H1 (cell line): Measurements from ENCODE around the gene SUPT20HL1. TPM values are rescaled to one million over a fixed set of nuclear protein-coding genes. Genes with fewer than 3 reads are reported as not detected.

ENCODE experiments used
- CTCF ChIA-PET: fragments of 300-600 bp; sonication (Branson Sonifier 250); formaldehyde crosslinking; loops from one replicate; lab custom pipeline; 2021; ENCODE audit not compliant: partially characterized antibody; lab: Charles Lee
- POLR2A ChIA-PET: fragments of 300-600 bp; sonication (Branson Sonifier 250); formaldehyde crosslinking; loops from one replicate; lab custom pipeline; 2021; ENCODE audit warnings: inconsistent platforms; ENCODE audit not compliant: partially characterized antibody; lab: Charles Lee
- DNase-seq, 2 experiments: peaks; one replicate each; pipeline versions ENCODE4 v3.0.0 to v3.0.0-alpha.2; 2010 to 2022; ENCODE audit warnings: low spot score in 2 of 2, low read depth in 1 of 2, mixed read lengths in 1 of 2
- FAIRE-seq: peaks from 2 replicates; lab custom pipeline; 2011; peaks lifted over from hg19 to GRCh38; lab: Jason Lieb, UNC
- H2AFZ ChIP-seq: 2 replicates; pipeline ENCODE4 v1.8.1; 2012; ENCODE audit warnings: low read length, inconsistent platforms
- H2AK5ac ChIP-seq: 2 replicates; pipeline ENCODE4 v1.6.1; 2013; ENCODE audit warnings: low read depth, low read length
- H2BK120ac ChIP-seq: replicated peaks from 2 replicates; pipeline ENCODE3; 2013; ENCODE audit warnings: low read depth, low read length, inconsistent platforms
- H2BK12ac ChIP-seq: 2 replicates; pipeline ENCODE4 v1.6.1; 2013; ENCODE audit warnings: low read depth, low read length
- H2BK15ac ChIP-seq: 2 replicates; pipeline ENCODE4 v1.6.1; 2013; ENCODE audit warnings: low read length
- H2BK20ac ChIP-seq: 2 replicates; pipeline ENCODE4 v1.6.1; 2013; ENCODE audit warnings: low read length
- H2BK5ac ChIP-seq: 2 replicates; pipeline ENCODE4 v1.6.1; 2013; ENCODE audit warnings: low read depth, low read length
- H3K14ac ChIP-seq: 2 replicates; pipeline ENCODE4 v1.6.1; 2013; ENCODE audit warnings: inconsistent platforms; ENCODE audit not compliant: insufficient read length
- H3K18ac ChIP-seq: 2 replicates; pipeline ENCODE4 v1.6.1; 2013; ENCODE audit warnings: low read length; ENCODE audit errors: extremely low read depth
- H3K23ac ChIP-seq: 2 replicates; pipeline ENCODE4 v1.6.1; 2013; ENCODE audit warnings: inconsistent platforms; ENCODE audit not compliant: insufficient read length
- H3K23me2 ChIP-seq: 2 replicates; pipeline ENCODE4 v1.6.1; 2013; ENCODE audit warnings: low read depth, low read length
- H3K27ac ChIP-seq: 2 replicates; pipeline ENCODE4 v1.6.1; 2011; ENCODE audit warnings: low read depth, low read length, inconsistent platforms
- H3K27me3 ChIP-seq, 4 experiments: replicated peaks in 1 of 4; 1 replicate in 1 of 4; 2 replicates in 3 of 4; pipeline versions ENCODE4 v1.6.1 to v1.8.1; 2011 to 2013; ENCODE audit warnings: low read length in 3 of 4, mild to moderate bottlenecking in 3 of 4, inconsistent platforms in 2 of 4, mixed read lengths in 2 of 4, moderate library complexity in 1 of 4; ENCODE audit not compliant: control insufficient read depth in 3 of 4, insufficient read depth in 3 of 4; ENCODE audit errors: extremely low read depth in 1 of 4
- H3K36me3 ChIP-seq, 4 experiments: 2 replicates each; pipeline versions ENCODE4 v1.6.1 to v1.8.1; 2011 to 2013; ENCODE audit warnings: mild to moderate bottlenecking in 4 of 4, low read length in 3 of 4, moderate library complexity in 2 of 4, control low read depth in 1 of 4, inconsistent platforms in 1 of 4; ENCODE audit not compliant: insufficient read depth in 4 of 4, control insufficient read depth in 2 of 4
- H3K4ac ChIP-seq: replicated peaks from 2 replicates; pipeline ENCODE3; 2013; ENCODE audit warnings: low read length, low read depth, mixed read lengths, inconsistent platforms; ENCODE audit not compliant: insufficient read length
- H3K4me1 ChIP-seq, 4 experiments: replicated peaks in 1 of 4; 1 replicate in 1 of 4; 2 replicates in 3 of 4; pipeline versions ENCODE4 v1.6.1 to v1.8.1; 2011 to 2013; ENCODE audit warnings: low read length in 3 of 4, inconsistent platforms in 2 of 4, mixed read lengths in 1 of 4; ENCODE audit not compliant: insufficient read depth in 4 of 4, control insufficient read depth in 3 of 4
- H3K4me2 ChIP-seq, 2 experiments: 2 replicates each; pipeline versions ENCODE4 v1.6.1 to v1.8.1; 2011 to 2013; ENCODE audit warnings: low read depth in 2 of 2, low read length in 2 of 2, control low read depth in 1 of 2, inconsistent platforms in 1 of 2, mild to moderate bottlenecking in 1 of 2; ENCODE audit not compliant: insufficient read depth in 1 of 2
- H3K4me3 ChIP-seq, 4 experiments: fragments of 200-600, 300-600 bp in 1 of 4; sonication (generic), shearing (Covaris generic), sonication (Bioruptor Twin) in 1 of 4; 2 replicates each; pipeline versions ENCODE4 v1.5.1 to v1.8.1; 2011 to 2016; ENCODE audit warnings: low read length in 4 of 4, low read depth in 3 of 4, control low read depth in 2 of 4, inconsistent platforms in 2 of 4, mild to moderate bottlenecking in 2 of 4, mixed read lengths in 1 of 4, moderate library complexity in 1 of 4; ENCODE audit not compliant: insufficient read depth in 2 of 4; ENCODE audit errors: extremely low read depth in 1 of 4
- H3K56ac ChIP-seq: replicated peaks from 2 replicates; pipeline ENCODE3; 2013; ENCODE audit warnings: low read depth, mild to moderate bottlenecking, mixed read lengths, low read length, inconsistent platforms; ENCODE audit not compliant: insufficient read length
- H3K79me1 ChIP-seq: 2 replicates; pipeline ENCODE4 v1.6.1; 2013; ENCODE audit warnings: low read depth, low read length, control low read depth
- H3K79me2 ChIP-seq, 2 experiments: 2 replicates each; pipeline versions ENCODE4 v1.6.1 to v1.8.1; 2012 to 2013; ENCODE audit warnings: low read length in 2 of 2, mild to moderate bottlenecking in 2 of 2, inconsistent platforms in 1 of 2; ENCODE audit not compliant: insufficient read depth in 2 of 2, control insufficient read depth in 1 of 2
- H3K9ac ChIP-seq, 4 experiments: replicated peaks in 1 of 4; 1 replicate in 1 of 4; 2 replicates in 3 of 4; pipeline versions ENCODE4 v1.6.1 to v1.8.1; 2011 to 2013; ENCODE audit warnings: low read depth in 3 of 4, low read length in 3 of 4, control low read depth in 2 of 4, mild to moderate bottlenecking in 2 of 4, moderate library complexity in 2 of 4, inconsistent platforms in 1 of 4; ENCODE audit errors: extremely low read depth in 1 of 4
- H3K9me3 ChIP-seq, 2 experiments: 2 replicates each; pipeline versions ENCODE4 v1.6.1 to v1.8.1; 2012 to 2013; ENCODE audit warnings: mild to moderate bottlenecking in 2 of 2, moderate library complexity in 2 of 2, control low read depth in 1 of 2, inconsistent platforms in 1 of 2, low read depth in 1 of 2, low read length in 1 of 2, mixed read lengths in 1 of 2; ENCODE audit not compliant: insufficient read depth in 2 of 2
- H4K20me1 ChIP-seq, 2 experiments: replicated peaks in 1 of 2; 2 replicates each; pipeline versions ENCODE3 to v1.8.1; 2011 to 2013; ENCODE audit warnings: inconsistent platforms in 2 of 2, low read length in 2 of 2, mild to moderate bottlenecking in 1 of 2; ENCODE audit not compliant: insufficient read depth in 2 of 2, control insufficient read depth in 1 of 2
- H4K5ac ChIP-seq: 2 replicates; pipeline ENCODE4 v1.6.1; 2013; ENCODE audit warnings: low read length, low read depth, mixed read lengths, inconsistent platforms; ENCODE audit not compliant: insufficient read length
- H4K8ac ChIP-seq: 2 replicates; pipeline ENCODE4 v1.8.0; 2013; ENCODE audit warnings: mild to moderate bottlenecking, moderate library complexity, low read length, inconsistent platforms; ENCODE audit not compliant: insufficient read depth; ENCODE audit errors: extremely low read depth
- H4K91ac ChIP-seq: replicated peaks from 2 replicates; pipeline ENCODE3; 2013; ENCODE audit warnings: low read length, mixed read lengths, inconsistent platforms; ENCODE audit not compliant: insufficient read length
- BRCA1 ChIP-seq: IDR thresholded peaks from 2 replicates; pipeline ENCODE4 v1.6.1; 2012; ENCODE audit warnings: low read depth, low read length, improper control_type of control experiment
- POU5F1 ChIP-seq: IDR thresholded peaks from 2 replicates; pipeline ENCODE4 v1.6.1; 2011; ENCODE audit warnings: low read depth, mild to moderate bottlenecking, low read length, moderate library complexity
- RFX5 ChIP-seq: IDR thresholded peaks from 2 replicates; pipeline ENCODE4 v1.6.1; 2011; ENCODE audit warnings: low read depth, low read length, improper control_type of control experiment, borderline replicate concordance
- SAP30 ChIP-seq: fragments of 300-600 bp; sonication (generic); IDR thresholded peaks from 2 replicates; pipeline ENCODE4 v1.7.1; 2012; ENCODE audit warnings: low read length, moderate library complexity, mild to moderate bottlenecking, inconsistent platforms; ENCODE audit not compliant: insufficient read depth, insufficient replicate concordance
- SIN3A ChIP-seq, 2 experiments: IDR thresholded peaks in 1 of 2; conservative IDR thresholded peaks in 1 of 2; 2 replicates each; pipeline ENCODE4 v1.6.1; 2011 to 2012; ENCODE audit warnings: low read length in 2 of 2, improper control_type of control experiment in 1 of 2, low read depth in 1 of 2, mild to moderate bottlenecking in 1 of 2
- YY1 ChIP-seq: IDR thresholded peaks from 2 replicates; pipeline ENCODE4 v1.6.1; 2011; ENCODE audit warnings: low read depth, mild to moderate bottlenecking, low read length
- WGBS, 2 experiments: shearing (Covaris generic) in 1 of 2; methylation state at CpG; one replicate each; pipeline versions ENCODE4 v1.1.6 to v1.1.7; 2013 to 2015; ENCODE audit warnings: low lambda C conversion rate in 2 of 2, mixed read lengths in 2 of 2, inconsistent platforms in 1 of 2, low coverage in 1 of 2, missing lambda C conversion rate in 1 of 2; ENCODE audit not compliant: insufficient replicate concordance in 2 of 2, insufficient coverage in 1 of 2, insufficient read length in 1 of 2; ENCODE audit errors: extremely low coverage in 1 of 2, missing lambda C conversion rate in 1 of 2; 5-methylcytosine and 5-hydroxymethylcytosine counted together
- polyA plus RNA-seq, 7 experiments: library from polyadenylated mRNA; depleted of rRNA in 3 of 7; stranded (reverse) in 5 of 7; unstranded in 2 of 7; fragments of >200 nt in 5 of 7; fragments of 200-250 nt in 2 of 7; gene quantifications; 1 replicate in 5 of 7; 2 replicates in 1 of 7; 4 replicates in 1 of 7; pipeline versions ENCODE4 v1.2.1 to v1.2.3, GENCODE V29; 2011 to 2013; ENCODE audit warnings: missing spikeins in 2 of 7, mixed read lengths in 2 of 7
- total RNA-seq: library from RNA; stranded (reverse); fragmentation: NEBNext Ultra II Directional; extraction: Animal tissue kit (Norgen Biotek cat#: 25700); gene quantifications from 2 replicates; pipeline ENCODE4 v1.2.1, GENCODE V29; 2021
- TF ChIP-seq, protein P1 (sequence below): IDR thresholded peaks from 2 replicates; pipeline ENCODE4 v1.6.1; 2012; ENCODE audit warnings: inconsistent platforms
- TF ChIP-seq, protein P2 (sequence below): IDR thresholded peaks from 2 replicates; pipeline ENCODE4 v1.6.1; 2012; ENCODE audit warnings: low read length, inconsistent platforms
- TF ChIP-seq, protein P3 (sequence below), 3 experiments: IDR thresholded peaks; 1 replicate in 2 of 3; 2 replicates in 1 of 3; pipeline versions ENCODE4 v1.5.1 to v1.6.1; 2011; ENCODE audit warnings: low read length in 3 of 3, mild to moderate bottlenecking in 3 of 3, inconsistent platforms in 2 of 3, low read depth in 1 of 3, moderate library complexity in 1 of 3; ENCODE audit not compliant: insufficient read depth in 1 of 3; ENCODE audit errors: control extremely low read depth in 1 of 3

The SUPT20HL1 gene
- total and polyA plus RNA-seq, 2 of the 8 experiments (the other 6 are each of a cell fraction or from before 2014, with no cell fraction given) = not detected

DNA sequence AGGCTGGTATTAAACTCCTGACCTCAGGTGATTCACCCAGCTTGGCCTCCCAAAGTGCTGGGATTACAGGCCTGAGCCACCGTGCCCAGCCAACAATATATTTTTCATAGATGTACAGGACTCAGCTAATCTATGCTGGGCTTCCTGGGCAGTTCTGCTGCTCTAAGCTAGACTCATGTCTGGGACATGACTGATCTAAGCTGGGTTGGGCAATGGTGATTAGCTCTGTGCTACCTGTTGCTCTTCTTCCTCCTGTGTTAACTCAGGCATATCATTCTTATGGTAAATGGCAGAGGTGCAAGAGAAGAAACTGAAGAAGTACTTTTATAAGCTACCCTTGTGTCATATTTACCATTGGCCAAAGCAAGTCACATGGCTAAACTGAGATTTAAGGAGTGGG is 35.2 kb upstream of the SUPT20HL1 start:
- H4K5ac ChIP-seq = no peak overlapping the region
- no peak overlapping the region for H3K18ac ChIP-seq
- H3K79me1 ChIP-seq = no peaks in the 10 kb centered on the region
- no peak overlapping the region for H4K8ac ChIP-seq
- POLR2A ChIA-PET = no interaction called here
- no peak for FAIRE-seq
- H3K23ac ChIP-seq = no peak overlapping the region
- H2AFZ ChIP-seq = no peak overlapping the region
- no peak overlapping the region for H2BK20ac ChIP-seq
- no peak overlapping the region for H3K27ac ChIP-seq
- H4K20me1 ChIP-seq = no peaks in the 10 kb centered on the region
- no peak overlapping the region for H2BK120ac ChIP-seq
- no peaks in the 10 kb centered on the region for H3K4me1 ChIP-seq
- no peak overlapping the region for H2BK5ac ChIP-seq
- no peak overlapping the region for H2BK15ac ChIP-seq
- no peaks in the 10 kb centered on the region for H3K27me3 ChIP-seq
- no peak overlapping the region for H3K4me3 ChIP-seq
- H3K14ac ChIP-seq = no peak overlapping the region
- H3K9me3 ChIP-seq = no peaks in the 10 kb centered on the region
- CTCF ChIA-PET = no interaction called here
- H3K4ac ChIP-seq = no peak overlapping the region
- no peak for DNase-seq
- TF ChIP-seq SAP30 (no peak), BRCA1 (no peak), SIN3A (conservative IDR thresholded peaks at IDR 0.05 in 1 of 2, IDR thresholded peaks at IDR 0.05 in 1 of 2; ENCODE audit: low read depth in 1 of 2, low read length in 2 of 2) (no peak), YY1 (no peak), RFX5 (no peak), POU5F1 (no peak)
- TF ChIP-seq, protein P1, sequence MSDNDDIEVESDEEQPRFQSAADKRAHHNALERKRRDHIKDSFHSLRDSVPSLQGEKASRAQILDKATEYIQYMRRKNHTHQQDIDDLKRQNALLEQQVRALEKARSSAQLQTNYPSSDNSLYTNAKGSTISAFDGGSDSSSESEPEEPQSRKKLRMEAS = no peak
- TF ChIP-seq, protein P2, sequence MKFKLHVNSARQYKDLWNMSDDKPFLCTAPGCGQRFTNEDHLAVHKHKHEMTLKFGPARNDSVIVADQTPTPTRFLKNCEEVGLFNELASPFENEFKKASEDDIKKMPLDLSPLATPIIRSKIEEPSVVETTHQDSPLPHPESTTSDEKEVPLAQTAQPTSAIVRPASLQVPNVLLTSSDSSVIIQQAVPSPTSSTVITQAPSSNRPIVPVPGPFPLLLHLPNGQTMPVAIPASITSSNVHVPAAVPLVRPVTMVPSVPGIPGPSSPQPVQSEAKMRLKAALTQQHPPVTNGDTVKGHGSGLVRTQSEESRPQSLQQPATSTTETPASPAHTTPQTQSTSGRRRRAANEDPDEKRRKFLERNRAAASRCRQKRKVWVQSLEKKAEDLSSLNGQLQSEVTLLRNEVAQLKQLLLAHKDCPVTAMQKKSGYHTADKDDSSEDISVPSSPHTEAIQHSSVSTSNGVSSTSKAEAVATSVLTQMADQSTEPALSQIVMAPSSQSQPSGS = no peak
- TF ChIP-seq, protein P3, sequence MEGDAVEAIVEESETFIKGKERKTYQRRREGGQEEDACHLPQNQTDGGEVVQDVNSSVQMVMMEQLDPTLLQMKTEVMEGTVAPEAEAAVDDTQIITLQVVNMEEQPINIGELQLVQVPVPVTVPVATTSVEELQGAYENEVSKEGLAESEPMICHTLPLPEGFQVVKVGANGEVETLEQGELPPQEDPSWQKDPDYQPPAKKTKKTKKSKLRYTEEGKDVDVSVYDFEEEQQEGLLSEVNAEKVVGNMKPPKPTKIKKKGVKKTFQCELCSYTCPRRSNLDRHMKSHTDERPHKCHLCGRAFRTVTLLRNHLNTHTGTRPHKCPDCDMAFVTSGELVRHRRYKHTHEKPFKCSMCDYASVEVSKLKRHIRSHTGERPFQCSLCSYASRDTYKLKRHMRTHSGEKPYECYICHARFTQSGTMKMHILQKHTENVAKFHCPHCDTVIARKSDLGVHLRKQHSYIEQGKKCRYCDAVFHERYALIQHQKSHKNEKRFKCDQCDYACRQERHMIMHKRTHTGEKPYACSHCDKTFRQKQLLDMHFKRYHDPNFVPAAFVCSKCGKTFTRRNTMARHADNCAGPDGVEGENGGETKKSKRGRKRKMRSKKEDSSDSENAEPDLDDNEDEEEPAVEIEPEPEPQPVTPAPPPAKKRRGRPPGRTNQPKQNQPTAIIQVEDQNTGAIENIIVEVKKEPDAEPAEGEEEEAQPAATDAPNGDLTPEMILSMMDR (IDR thresholded peaks at IDR 0.05; ENCODE audit: control extremely low read depth in 1 of 3, insufficient read depth in 1 of 3, low read depth in 1 of 3, low read length in 3 of 3) = no peak
- TF ChIP-seq, all 59 proteins: peak for 0
- 100% methylated on average over 1 of the region's 1 CpG; no CpG with 5 or more reads in 1 of the 2 experiments for WGBS, 2 experiments
- no peak overlapping the region for H4K91ac ChIP-seq
- no peak overlapping the region for H2BK12ac ChIP-seq
- H2AK5ac ChIP-seq = no peak overlapping the region
- no peak overlapping the region for H3K56ac ChIP-seq
- no peak overlapping the region for H3K4me2 ChIP-seq
- no peak overlapping the region for H3K9ac ChIP-seq
- no peaks in the 10 kb centered on the region for H3K79me2 ChIP-seq
- H3K23me2 ChIP-seq = no peaks in the 10 kb centered on the region
- no peaks in the 10 kb centered on the region for H3K36me3 ChIP-seq
